ENCODE data around the gene PLCB1.

DNA sequence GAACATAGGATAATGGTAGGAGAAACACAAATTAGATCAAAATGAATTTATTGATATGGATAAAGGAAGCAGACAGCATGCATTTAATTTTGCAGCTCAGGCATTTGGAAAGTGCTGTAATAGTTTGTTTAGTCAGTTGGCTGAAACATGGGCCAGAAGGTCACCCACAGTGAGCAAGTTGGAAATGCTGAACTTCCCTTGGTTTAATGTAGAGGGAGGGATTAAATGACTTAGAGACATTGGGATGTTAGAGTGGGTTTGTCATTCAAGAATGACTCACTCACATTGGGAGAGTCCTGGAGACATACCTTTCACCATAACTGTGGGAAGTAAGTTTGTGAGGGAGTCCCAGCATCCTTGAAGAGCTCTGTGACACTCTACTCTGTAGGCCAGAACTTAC, 705.3 kb downstream of the PLCB1 start:
- TF ChIP-seq POLR2A (IDR thresholded peaks at IDR 0.05; ENCODE audit: low read length) (no peak), GATA1 (IDR thresholded peaks at IDR 0.05; ENCODE audit: low read depth, low read length) (no peak)
